Fibroblast of mammary gland (primary cell): ENCODE results near the gene GALNT2.

ENCODE experiments used
- DNase-seq: peaks from one replicate; pipeline ENCODE4 v3.0.0-alpha.2; 2010; ENCODE audit warnings: low read depth
- H3K4me3 ChIP-seq: 2 replicates; pipeline ENCODE4 v1.5.1; 2011; ENCODE audit warnings: low read depth, mild to moderate bottlenecking, low read length, moderate library complexity; ENCODE audit not compliant: control insufficient read depth
- TF ChIP-seq, protein P1 (sequence below): conservative IDR thresholded peaks from 2 replicates; pipeline ENCODE4 v1.5.1; 2011; ENCODE audit warnings: low read depth, low read length, inconsistent platforms; ENCODE audit not compliant: control insufficient read depth, insufficient read depth

Gene GALNT2

GRCh38 chr1:230057100-230057499, 9.9 kb upstream of the GALNT2 start:
- no peak overlapping the region for H3K4me3 ChIP-seq
- no peak for DNase-seq
- TF ChIP-seq, protein P1, sequence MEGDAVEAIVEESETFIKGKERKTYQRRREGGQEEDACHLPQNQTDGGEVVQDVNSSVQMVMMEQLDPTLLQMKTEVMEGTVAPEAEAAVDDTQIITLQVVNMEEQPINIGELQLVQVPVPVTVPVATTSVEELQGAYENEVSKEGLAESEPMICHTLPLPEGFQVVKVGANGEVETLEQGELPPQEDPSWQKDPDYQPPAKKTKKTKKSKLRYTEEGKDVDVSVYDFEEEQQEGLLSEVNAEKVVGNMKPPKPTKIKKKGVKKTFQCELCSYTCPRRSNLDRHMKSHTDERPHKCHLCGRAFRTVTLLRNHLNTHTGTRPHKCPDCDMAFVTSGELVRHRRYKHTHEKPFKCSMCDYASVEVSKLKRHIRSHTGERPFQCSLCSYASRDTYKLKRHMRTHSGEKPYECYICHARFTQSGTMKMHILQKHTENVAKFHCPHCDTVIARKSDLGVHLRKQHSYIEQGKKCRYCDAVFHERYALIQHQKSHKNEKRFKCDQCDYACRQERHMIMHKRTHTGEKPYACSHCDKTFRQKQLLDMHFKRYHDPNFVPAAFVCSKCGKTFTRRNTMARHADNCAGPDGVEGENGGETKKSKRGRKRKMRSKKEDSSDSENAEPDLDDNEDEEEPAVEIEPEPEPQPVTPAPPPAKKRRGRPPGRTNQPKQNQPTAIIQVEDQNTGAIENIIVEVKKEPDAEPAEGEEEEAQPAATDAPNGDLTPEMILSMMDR: no peak

GRCh38 chr1:230057681-230058565, 9.1 kb upstream of the GALNT2 start:
- no peak overlapping the region for H3K4me3 ChIP-seq
- TF ChIP-seq, protein P1: no peak
- no peak for DNase-seq

GRCh38 chr1:230058626-230059025, 8.4 kb upstream of the GALNT2 start:
- DNase-seq: no peak
- TF ChIP-seq, protein P1: no peak

GRCh38 chr1:230061801-230062200, 5.2 kb upstream of the GALNT2 start:
- no peak for DNase-seq
- TF ChIP-seq, protein P1: no peak
- no peak overlapping the region for H3K4me3 ChIP-seq

More at GRCh38 chr1:230058626-230059025, 8.4 kb upstream of the GALNT2 start:
- no peak overlapping the region for H3K4me3 ChIP-seq

DNA sequence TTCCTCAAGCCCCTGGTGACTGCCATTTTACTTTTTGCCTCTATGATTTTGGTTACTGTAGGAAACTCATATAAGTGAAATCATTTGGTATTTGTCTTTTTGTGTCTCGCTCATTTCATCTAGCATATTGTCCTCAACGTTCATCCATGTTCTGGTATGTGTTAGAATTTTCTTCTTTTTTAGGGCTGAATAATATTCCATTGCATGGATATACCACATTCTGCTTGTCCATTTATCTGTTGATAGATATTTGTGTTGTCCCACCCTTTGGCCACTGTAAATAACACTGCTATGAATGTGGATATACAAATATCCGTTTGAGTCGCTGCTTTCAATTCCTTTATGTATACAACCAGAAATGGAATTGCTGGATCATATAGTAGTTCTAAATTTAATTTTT, 4.5 kb upstream of the GALNT2 start:
- TF ChIP-seq, protein P1: no peak
- no peak overlapping the region for H3K4me3 ChIP-seq
- DNase-seq: no peak

- TF ChIP-seq, protein P1: no peak
- no peak for DNase-seq
- H3K4me3 ChIP-seq: no peak overlapping the region
These were observed 2.8 kb upstream of the GALNT2 start for GRCh38 chr1:230064283-230064682.
